ENCODE data around the gene APBA2.

Gene APBA2

GRCh38 chr15:29122506-29122905, 236.7 kb downstream of the APBA2 start:
- DNase-seq, result no peak
- in situ Hi-C loops (cut with HindIII; ENCODE audit: low pct_ligation_motif_present, low pct_unique_long_range_greater_than_20kb, low sequenced_read_pairs), result no loop called here

DNA sequence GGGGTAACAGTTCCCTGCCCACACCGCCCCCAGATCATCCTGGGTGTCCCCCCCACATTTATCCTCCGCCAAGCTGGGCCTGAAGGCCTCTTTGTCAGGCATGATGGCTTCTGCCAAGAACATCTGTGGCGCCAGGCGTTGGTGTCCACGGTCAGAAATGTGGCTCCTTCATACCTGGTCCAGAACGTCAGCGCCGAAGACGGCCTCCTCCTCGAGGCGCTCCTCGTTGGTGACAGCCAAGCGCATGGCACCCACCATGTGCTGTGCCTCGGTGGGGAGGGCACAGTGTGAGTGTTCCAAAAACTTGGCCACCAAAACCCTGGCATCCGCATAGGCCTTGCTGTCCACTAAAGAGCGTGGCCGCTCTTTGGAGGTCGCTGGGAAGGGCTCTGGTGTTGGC, 237.4 kb downstream of the APBA2 start:
- no peak for DNase-seq
- in situ Hi-C loops (cut with HindIII; ENCODE audit: low pct_ligation_motif_present, low pct_unique_long_range_greater_than_20kb, low sequenced_read_pairs), result no loop called here

- in situ Hi-C loops (cut with HindIII; ENCODE audit: low pct_ligation_motif_present, low pct_unique_long_range_greater_than_20kb, low sequenced_read_pairs), result no loop called here
- DNase-seq, result no peak
Measured at GRCh38 chr15:29123991-29124390, 238.2 kb downstream of the APBA2 start.

DNA sequence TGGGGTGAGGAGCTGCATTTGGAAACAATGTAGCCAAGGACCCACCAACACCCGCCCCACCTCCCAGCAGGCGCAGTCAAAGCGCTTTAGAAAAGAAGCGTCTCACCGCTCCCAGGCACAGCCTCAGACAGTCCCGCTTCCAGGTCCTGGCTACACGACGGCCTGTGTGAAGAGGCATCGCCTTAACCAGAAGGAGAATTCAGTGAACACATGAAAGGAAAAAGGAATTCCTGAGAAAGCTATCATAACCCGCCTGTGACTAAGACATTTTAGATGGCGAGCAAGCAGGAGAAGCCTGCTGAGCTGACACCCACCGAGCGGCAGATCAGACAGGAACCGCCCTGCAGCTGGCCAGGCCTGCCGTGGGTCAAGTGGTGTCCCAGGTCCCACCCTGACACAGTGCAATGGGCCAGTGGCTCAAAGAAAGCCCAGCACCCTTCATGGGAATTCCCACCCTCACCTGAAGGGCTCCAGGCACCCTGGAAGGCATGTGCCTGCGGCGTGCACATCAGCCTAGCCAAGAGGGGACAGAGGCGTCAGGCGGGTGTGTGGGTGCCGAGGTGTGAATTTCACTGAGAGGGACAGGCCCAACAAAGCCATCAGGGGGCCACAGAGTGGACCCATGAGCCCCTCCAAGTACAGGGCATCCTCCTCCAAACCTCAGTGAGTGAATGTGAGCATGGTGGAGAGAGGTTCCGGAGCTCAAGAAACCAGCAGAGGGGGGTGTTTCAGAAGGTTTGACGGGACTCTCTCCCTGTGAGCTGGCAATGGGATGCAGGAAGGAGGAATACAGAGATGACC, 239.0 kb downstream of the APBA2 start:
- no peak for DNase-seq
- in situ Hi-C loops (cut with HindIII; ENCODE audit: low pct_ligation_motif_present, low pct_unique_long_range_greater_than_20kb, low sequenced_read_pairs), result no loop called here

GRCh38 chr15:29125382-29126207, 239.8 kb downstream of the APBA2 start:
- in situ Hi-C loops (cut with HindIII; ENCODE audit: low pct_ligation_motif_present, low pct_unique_long_range_greater_than_20kb, low sequenced_read_pairs), result no loop called here
- no peak for DNase-seq

DNA sequence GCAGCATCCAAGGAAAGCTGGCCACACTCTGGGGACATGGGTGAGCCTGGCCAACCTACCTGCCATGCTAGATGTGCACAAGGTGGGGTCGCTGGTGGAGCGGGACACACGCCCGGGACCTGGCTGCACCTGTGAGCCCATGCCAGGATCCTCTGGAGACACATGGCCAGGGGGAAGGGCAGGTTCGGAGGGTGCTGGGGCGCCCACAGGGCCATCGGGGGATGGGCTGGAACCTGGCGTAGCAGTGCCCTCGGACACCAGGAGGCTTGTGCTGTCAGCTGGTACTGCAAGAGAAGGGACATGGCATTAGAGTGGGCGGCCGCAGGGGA, 240.4 kb downstream of the APBA2 start:
- in situ Hi-C loops (cut with HindIII; ENCODE audit: low pct_ligation_motif_present, low pct_unique_long_range_greater_than_20kb, low sequenced_read_pairs), result no loop called here
- no peak for DNase-seq

DNA sequence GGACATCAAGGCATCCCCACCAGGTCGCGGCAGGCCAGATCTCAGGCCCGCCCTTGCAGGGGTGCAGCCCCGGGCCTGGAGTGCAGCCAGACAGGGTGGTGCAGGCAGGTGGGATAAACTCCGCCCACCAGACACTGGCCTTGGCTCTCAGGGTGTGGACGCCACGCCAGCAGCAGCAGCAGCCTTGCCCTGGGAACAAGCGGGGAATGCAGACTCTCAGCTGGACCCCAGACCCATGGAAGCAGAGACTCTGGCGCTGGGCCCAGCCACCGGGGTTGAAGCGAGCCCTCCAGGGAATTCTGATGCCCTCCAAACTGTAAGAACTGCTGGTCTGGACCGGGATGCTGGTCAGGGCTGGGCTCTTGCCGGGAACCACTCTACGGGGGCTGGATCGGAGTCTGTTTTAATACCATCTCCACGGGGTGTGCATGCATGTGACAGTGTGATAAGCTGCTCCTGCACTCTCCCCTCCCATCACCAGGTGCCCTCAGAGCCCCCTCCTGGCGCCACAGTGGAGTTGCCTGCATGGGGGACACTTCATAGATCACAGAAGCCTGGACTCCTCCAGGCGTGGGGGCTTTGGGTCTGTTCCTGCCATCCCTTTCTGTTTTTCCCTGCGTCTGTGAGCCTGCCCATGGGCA, 241.2 kb downstream of the APBA2 start:
- no peak for DNase-seq
- in situ Hi-C loops (cut with HindIII; ENCODE audit: low pct_ligation_motif_present, low pct_unique_long_range_greater_than_20kb, low sequenced_read_pairs), result no loop called here

DNA sequence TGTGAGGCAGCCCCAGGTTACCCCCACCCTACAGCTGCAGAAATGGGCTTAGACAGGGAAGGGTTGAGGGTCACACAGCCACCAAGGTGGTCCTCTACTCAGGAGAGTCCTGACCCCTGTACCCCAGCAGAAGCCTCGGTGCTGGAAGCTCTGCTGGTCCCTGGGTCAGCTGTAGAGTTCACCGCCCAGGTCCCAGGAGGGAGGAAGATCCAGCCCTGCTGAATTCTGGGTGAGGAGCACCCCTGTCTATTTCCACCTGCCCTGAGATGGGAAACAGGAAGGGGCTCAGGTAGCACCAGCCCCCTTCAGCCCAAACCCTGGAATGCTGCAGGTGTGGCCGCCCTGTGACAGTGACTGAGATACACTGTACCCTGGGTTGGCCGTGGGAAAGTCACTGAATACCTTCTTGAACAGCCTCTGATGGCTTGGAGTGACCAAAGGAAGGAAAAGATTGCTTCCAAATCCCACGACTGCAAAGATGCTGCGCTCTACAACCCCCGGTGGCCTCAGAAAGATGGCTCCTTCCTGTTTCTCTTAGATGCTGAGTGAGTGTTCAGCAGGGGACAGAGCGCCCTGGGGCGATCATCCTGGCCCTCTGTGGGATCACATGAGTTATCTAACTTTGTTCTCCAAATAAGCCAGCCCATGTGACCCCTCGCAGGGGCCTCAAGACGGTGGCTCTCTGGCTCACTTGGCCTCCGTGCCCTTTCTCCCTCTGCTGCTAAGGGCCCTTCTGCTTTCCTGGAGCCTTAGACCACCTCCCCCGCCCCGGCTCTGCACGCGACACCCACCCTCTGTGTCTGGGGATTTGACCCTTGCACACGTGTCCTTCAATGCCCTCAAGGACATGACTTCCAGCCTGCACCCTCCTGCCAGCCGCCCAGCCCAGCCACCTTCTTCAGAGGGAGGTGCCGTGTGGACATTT, 242.0 kb downstream of the APBA2 start:
- in situ Hi-C loops (cut with HindIII; ENCODE audit: low pct_ligation_motif_present, low pct_unique_long_range_greater_than_20kb, low sequenced_read_pairs), result no loop called here
- DNase-seq, result no peak

GRCh38 chr15:29128671-29129070, 242.9 kb downstream of the APBA2 start:
- DNase-seq, result no peak
- in situ Hi-C loops (cut with HindIII; ENCODE audit: low pct_ligation_motif_present, low pct_unique_long_range_greater_than_20kb, low sequenced_read_pairs), result no loop called here

DNA sequence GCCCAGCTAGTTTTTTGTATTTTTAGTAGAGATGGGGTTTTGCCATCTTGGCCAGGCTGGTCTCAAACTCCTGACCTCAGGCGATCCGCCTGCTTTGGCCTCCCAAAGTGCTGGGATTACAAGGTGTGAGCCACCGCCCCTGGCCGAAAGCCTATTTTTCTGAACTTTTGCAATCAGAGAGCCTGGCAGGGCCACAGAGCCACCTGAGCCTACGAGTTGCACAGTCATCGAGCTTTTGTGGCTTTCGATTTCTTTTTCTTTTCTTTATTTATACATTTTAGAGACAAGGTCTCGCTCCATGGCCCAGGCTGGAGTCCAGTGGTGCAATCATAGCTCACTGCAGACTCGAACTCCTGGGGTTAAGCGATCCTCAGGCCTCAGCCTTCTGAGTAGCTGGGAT, 243.4 kb downstream of the APBA2 start:
- in situ Hi-C loops (cut with HindIII; ENCODE audit: low pct_ligation_motif_present, low pct_unique_long_range_greater_than_20kb, low sequenced_read_pairs), result no loop called here
- no peak for DNase-seq

DNA sequence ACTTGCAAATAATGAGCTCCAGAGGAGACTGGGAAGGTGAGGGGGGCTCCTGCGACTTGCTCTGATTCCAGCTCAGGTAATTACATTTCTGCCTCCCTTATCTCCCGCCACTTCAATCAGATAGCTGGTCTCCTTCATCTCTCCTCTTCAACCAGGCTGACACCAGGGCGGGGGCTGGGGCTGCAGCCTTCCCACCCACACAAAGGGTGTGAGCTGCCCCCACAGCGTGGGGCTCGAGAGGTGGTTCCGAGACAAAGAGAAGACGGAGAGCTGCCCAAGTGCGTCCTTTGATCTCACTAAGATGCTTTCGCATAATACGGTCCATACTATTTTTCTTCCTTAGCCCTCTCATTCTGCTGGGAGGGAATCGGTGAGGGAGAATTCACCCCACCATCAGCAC, 244.2 kb downstream of the APBA2 start:
- DNase-seq, result no peak
- in situ Hi-C loops (cut with HindIII; ENCODE audit: low pct_ligation_motif_present, low pct_unique_long_range_greater_than_20kb, low sequenced_read_pairs), result no loop called here

DNA sequence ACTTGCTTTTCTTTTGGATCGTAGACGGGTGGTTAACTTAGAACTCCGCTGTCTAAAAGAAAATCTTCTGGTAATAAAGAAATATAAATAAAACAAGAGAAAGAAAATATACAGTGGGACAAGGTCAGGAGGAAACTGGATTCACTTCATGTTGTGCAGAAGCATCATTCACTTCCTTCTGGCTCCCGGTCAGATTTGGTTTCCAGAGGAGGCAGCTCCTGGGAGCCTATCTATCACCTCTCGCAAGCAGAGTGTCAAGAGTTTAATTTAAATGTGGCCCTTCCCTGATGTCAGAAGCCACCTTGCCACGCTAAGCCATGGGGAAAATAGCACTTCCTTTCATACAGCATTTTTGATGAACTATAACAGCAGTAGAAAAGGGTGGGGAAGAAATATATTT, 244.7 kb downstream of the APBA2 start:
- in situ Hi-C loops (cut with HindIII; ENCODE audit: low pct_ligation_motif_present, low pct_unique_long_range_greater_than_20kb, low sequenced_read_pairs), result no loop called here
- DNase-seq, result no peak

- in situ Hi-C loops (cut with HindIII; ENCODE audit: low pct_ligation_motif_present, low pct_unique_long_range_greater_than_20kb, low sequenced_read_pairs), result no loop called here
Measured at GRCh38 chr15:29130951-29131839, 245.4 kb downstream of the APBA2 start.

DNA sequence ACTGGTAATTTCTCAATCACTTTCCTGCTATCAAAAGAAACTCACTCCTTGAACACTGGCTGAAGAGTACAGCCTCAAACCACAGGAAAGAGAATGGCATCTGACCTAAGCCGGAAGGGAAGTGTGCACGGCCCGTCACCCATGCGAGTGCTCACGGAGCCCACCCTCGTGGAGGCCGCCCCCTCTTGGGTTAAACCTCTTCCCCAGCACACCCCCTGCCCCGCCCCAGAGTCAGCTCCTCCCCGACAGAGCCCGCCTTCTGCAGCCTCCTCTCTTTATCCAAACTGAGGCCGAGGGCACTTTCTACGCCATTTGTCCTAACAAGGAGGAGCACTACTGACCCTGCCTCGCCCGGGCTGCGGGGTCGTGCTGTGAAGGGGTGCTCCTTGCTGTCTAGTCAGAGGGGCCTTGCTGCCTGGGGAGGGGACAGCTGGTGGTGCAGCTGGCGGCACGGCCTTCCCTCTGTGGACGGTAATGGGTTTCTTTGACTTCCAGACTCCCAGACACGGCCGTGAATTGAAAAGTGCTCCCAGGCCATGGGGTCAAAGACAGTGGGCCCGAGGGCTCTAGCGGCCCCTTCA, 246.2 kb downstream of the APBA2 start:
- no peak for DNase-seq
- in situ Hi-C loops (cut with HindIII; ENCODE audit: low pct_ligation_motif_present, low pct_unique_long_range_greater_than_20kb, low sequenced_read_pairs), result no loop called here

More at GRCh38 chr15:29130951-29131839, 245.4 kb downstream of the APBA2 start:
- DNase-seq, result no peak

DNA sequence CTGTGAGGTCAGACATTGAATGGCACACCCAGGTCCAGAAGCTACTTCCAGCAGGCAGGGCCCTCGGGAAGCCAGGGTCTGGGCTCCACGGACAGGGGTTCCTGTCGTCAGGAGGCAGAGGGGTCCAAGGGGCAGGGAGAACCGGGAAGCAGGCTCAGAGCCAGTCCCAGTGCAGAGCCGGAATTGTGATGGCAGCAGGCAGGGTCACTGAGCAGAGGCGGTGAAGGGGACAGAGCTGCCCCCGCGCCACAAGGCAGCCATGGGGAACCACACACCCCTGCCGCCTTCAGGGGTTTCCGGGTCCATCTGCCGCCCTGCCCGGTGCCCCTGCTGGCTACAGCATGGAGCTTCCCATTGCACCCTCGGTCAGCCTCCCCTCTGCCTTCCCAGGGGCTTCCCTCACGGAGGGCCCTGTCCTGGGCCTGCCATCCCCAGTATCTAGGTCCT, 247.0 kb downstream of the APBA2 start:
- in situ Hi-C loops (cut with HindIII; ENCODE audit: low pct_ligation_motif_present, low pct_unique_long_range_greater_than_20kb, low sequenced_read_pairs), result no loop called here

GRCh38 chr15:29133321-29133720, 247.5 kb downstream of the APBA2 start:
- no peak for DNase-seq
- in situ Hi-C loops (cut with HindIII; ENCODE audit: low pct_ligation_motif_present, low pct_unique_long_range_greater_than_20kb, low sequenced_read_pairs), result no loop called here

More for the DNA sequence above, 247.0 kb downstream of the APBA2 start:
- DNase-seq, result no peak

DNA sequence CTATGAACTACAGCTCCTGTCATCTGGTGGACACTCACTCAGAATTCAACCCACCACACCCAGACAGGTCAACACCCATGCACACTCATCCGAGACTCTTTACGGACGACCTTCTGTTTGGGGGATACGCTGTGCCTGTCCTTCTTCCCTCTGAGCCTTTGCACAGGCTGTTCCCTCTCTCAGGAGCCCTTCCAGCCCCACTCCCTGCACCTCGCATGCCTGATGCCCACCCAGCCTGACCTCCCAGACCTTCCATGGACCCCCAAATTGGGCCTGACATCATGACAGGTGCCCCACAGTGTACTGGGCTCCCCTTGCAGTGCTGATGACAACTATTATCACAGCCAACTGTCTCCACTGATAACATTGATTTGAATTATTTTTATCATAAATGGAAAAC, 248.0 kb downstream of the APBA2 start:
- in situ Hi-C loops (cut with HindIII; ENCODE audit: low pct_ligation_motif_present, low pct_unique_long_range_greater_than_20kb, low sequenced_read_pairs), result no loop called here
- no peak for DNase-seq

Measured in ACHN (cell line).